ENCODE measurements around the gene E2F6. TPM values are rescaled to one million over a fixed set of nuclear protein-coding genes. Genes with fewer than 3 reads are reported as not detected.

E2F6 gene
- total RNA-seq, 3 donors from 2014 or later, result 21.1 to 25.0 (median 23.3) TPM

DNA sequence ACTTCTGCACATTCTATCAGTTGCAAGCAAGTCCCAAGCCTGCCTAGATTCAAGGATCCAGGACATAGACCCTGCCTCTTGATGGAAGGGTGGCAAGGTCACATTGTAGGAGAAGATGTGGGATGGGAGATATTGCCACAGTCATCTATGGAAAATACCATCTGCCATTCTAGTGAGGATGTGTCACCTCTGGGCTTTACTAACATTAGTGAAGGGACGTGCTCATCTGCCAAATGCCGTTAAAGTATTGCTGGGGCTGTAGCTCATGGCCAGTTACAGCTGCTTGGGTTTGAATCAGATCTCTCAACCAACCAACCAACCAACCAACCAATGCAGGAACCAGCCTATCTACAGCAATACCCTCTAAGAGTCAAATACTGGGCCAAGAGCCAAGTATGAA lies 49.0 kb downstream of the E2F6 start:
- intact Hi-C loops (cut with DNase I; ENCODE audit: low total_unique reads), result loop anchor here (10.0 kb wide), 1 partner anchor 282 kb away; a partner anchor contains a TSS

DNA sequence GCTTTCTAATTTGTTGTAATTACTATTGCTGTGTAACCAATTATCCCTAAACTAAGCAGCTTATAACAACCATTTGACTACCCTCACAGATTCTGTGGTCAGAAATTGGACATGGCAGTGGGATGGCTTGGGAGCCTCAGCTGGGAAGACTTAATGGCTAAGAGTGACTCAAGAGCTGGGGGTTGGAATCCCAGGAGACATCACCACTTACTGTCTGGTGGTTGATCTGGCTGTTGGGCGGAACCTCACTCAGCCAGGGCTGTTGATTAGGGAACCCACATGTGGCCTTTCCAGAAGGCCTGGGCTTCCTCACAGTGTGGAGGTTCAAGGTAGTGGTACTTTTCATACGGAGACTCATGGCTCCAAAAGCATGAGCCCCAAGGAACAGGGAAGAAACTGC lies 49.8 kb downstream of the E2F6 start:
- no peak for DNase-seq (ENCODE audit: low spot score in 2 of 2)
- Histone ChIP-seq H3K36me3 (no peaks in the 10 kb centered on the region), H3K4me3 (no peak overlapping the region), H3K9me3 (peaks cover 0 to 7% of the 10 kb centered on the region in 2 donors), H3K27me3 (no peaks in the 10 kb centered on the region), H3K27ac (no peak overlapping the region), H3K4me1 (no peaks in the 10 kb centered on the region)
- TF ChIP-seq, protein P1, sequence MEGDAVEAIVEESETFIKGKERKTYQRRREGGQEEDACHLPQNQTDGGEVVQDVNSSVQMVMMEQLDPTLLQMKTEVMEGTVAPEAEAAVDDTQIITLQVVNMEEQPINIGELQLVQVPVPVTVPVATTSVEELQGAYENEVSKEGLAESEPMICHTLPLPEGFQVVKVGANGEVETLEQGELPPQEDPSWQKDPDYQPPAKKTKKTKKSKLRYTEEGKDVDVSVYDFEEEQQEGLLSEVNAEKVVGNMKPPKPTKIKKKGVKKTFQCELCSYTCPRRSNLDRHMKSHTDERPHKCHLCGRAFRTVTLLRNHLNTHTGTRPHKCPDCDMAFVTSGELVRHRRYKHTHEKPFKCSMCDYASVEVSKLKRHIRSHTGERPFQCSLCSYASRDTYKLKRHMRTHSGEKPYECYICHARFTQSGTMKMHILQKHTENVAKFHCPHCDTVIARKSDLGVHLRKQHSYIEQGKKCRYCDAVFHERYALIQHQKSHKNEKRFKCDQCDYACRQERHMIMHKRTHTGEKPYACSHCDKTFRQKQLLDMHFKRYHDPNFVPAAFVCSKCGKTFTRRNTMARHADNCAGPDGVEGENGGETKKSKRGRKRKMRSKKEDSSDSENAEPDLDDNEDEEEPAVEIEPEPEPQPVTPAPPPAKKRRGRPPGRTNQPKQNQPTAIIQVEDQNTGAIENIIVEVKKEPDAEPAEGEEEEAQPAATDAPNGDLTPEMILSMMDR (IDR thresholded peaks at IDR 0.05), result no peak
- TF ChIP-seq POLR2A (IDR thresholded peaks at IDR 0.05), result no peak
- no peak for TF ChIP-seq POLR2AphosphoS5 (IDR thresholded peaks at IDR 0.05)
- intact Hi-C loops (cut with DNase I; ENCODE audit: low total_unique reads), result loop anchor here (10.0 kb wide), 1 partner anchor 281 kb away; a partner anchor contains a TSS

More for the DNA sequence above, 49.0 kb downstream of the E2F6 start:
- Histone ChIP-seq H3K4me3 (no peak overlapping the region), H3K9me3 (peaks cover 0 to 7% of the 10 kb centered on the region in 2 donors), H3K36me3 (no peaks in the 10 kb centered on the region), H3K27ac (no peak overlapping the region), H3K27me3 (no peaks in the 10 kb centered on the region), H3K4me1 (no peaks in the 10 kb centered on the region)
- no peak for TF ChIP-seq POLR2AphosphoS5 (IDR thresholded peaks at IDR 0.05)
- TF ChIP-seq, protein P1 (IDR thresholded peaks at IDR 0.05), result no peak
- no peak for TF ChIP-seq POLR2A (IDR thresholded peaks at IDR 0.05)
- DNase-seq (ENCODE audit: low spot score in 2 of 2), result no peak

DNA sequence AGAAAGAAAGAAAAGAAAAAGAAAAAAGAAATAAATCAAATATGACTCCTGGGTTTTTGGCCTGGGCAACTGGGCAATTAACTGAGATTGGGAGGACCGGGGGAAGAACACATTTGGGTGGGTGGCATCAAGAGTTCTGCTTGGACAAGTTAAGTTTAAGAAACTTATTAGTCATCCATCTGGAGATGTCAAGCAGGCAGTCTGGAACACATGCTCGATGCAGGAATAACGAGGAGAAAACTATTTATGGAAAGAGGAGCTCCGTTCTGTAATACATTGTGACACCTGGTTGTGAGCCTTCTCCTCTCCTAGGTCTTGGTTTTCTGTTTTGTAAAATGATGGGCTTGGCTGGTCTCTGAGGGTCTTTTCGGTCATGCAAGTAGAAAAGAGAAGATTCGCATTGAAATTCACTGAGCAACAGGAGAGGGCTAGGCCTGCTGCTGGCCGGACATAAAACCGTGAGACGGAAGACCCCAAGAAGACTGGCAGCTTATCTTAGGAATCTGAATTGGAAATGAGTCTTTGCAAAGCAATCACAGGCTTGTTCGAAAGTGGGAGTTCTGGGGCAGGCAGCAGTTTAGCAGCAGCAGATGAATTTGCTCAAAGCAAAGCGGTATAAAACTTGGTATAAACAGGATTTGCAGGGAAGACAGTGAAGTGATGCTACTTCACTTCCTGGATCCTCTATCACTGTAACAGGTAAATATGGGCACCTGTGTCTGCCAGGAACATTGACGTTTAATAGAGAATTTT lies 51.4 kb downstream of the E2F6 start:
- TF ChIP-seq POLR2AphosphoS5 (IDR thresholded peaks at IDR 0.05) (no peak), POLR2A (IDR thresholded peaks at IDR 0.05) (no peak)
- TF ChIP-seq, protein P1 (IDR thresholded peaks at IDR 0.05), result no peak
- Histone ChIP-seq H3K9me3 (peaks cover 0 to 7% of the 10 kb centered on the region in 2 donors), H3K4me1 (no peaks in the 10 kb centered on the region), H3K36me3 (no peaks in the 10 kb centered on the region), H3K27me3 (no peaks in the 10 kb centered on the region), H3K4me3 (no peak overlapping the region), H3K27ac (no peak overlapping the region)
- intact Hi-C loops (cut with DNase I; ENCODE audit: low total_unique reads), result loop anchor here (10.0 kb wide), 1 partner anchor 280 kb away; a partner anchor contains a TSS
- DNase-seq (ENCODE audit: low spot score in 2 of 2), result no peak

DNA sequence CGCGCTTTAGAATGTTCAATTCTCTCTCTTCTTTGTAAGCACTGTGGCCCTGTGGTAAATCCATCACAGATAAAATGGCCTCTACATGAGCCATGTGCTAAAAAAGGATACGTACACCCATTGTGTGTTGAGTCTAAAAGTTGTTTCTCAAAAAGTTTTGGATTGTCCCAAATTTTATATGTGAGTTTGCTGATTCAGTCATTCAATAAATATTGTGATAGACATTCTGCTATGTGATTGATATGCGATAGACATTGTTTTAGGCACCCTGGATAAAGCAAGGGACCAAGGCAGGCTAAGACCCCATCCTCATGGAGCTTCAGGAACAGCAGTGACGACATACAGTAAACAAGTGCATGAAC lies 53.5 kb downstream of the E2F6 start:
- intact Hi-C loops (cut with DNase I; ENCODE audit: low total_unique reads), result loop anchor here (10.0 kb wide), 1 partner anchor 278 kb away; a partner anchor contains a TSS
- TF ChIP-seq, protein P1 (IDR thresholded peaks at IDR 0.05), result no peak
- TF ChIP-seq POLR2AphosphoS5 (IDR thresholded peaks at IDR 0.05), result no peak
- no peak for TF ChIP-seq POLR2A (IDR thresholded peaks at IDR 0.05)
- peak overlapping the region in 2 of 3 donors; percentile 27 to 53 for H3K4me3 ChIP-seq
- no peaks in the 10 kb centered on the region for H3K27me3 ChIP-seq
- no peaks in the 10 kb centered on the region for H3K36me3 ChIP-seq
- H3K4me1 ChIP-seq, result no peaks in the 10 kb centered on the region
- no peaks in the 10 kb centered on the region for H3K9me3 ChIP-seq
- no peak overlapping the region for H3K27ac ChIP-seq
- no peak for DNase-seq (ENCODE audit: low spot score in 2 of 2)

DNA sequence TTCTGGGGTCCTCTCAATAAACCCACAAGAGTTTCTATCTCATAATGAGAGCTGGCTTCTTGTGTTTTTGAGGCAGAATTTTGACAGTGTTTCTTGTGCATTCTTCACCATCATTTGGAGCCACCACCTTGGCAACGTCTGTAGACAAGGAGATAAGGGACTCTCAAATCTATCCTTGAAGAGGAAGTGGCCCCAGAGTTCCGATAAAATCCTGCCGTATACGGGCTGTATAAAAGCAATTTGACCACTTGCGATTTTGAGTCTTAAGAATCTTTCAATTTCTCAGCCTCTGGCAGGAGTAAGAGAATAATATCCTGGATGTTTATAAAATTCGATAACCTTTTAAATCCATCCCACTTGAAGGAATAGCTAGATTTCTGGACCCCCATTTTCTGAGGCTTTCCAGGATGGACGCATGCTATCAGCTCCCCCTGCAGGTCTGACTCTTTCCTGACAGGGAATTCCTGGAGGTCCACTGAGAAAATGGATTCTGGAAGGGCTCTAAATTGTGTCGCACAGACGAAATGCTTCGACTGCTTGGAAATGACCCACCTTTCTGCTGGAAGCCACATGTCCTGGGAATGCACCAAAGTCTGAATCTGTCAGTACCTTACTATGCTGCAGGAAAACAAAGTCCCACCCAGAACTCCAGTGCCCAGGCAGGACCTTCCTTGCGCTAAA lies 54.1 kb downstream of the E2F6 start:
- Histone ChIP-seq H3K27me3 (no peaks in the 10 kb centered on the region), H3K4me1 (no peaks in the 10 kb centered on the region), H3K9me3 (no peaks in the 10 kb centered on the region), H3K36me3 (no peaks in the 10 kb centered on the region), H3K4me3 (peak overlapping the region; percentile 27 to 53 (median 33)), H3K27ac (no peak overlapping the region)
- DNase-seq (ENCODE audit: low spot score in 2 of 2), result no peak
- intact Hi-C loops (cut with DNase I; ENCODE audit: low total_unique reads), result loop anchor here (10.0 kb wide), 1 partner anchor 277 kb away; a partner anchor contains a TSS
- TF ChIP-seq, protein P1 (IDR thresholded peaks at IDR 0.05), result peak; percentile 43 to 76 (median 68)
- TF ChIP-seq POLR2AphosphoS5 (IDR thresholded peaks at IDR 0.05), result no peak
